HFFc6 (cell line): ENCODE measurements around the gene UBE2F. TPM values are rescaled to one million over a fixed set of nuclear protein-coding genes. Genes with fewer than 3 reads are reported as not detected.

Source experiments
- DNase-seq: peaks from one replicate; pipeline ENCODE4 v3.0.0-alpha.2; 2018
- H3K27ac Mint-ChIP-seq: 2 replicates; pipeline ENCODE4 v1.8.0; 2020; ENCODE audit warnings: mild to moderate bottlenecking, mixed read lengths
- H3K27me3 Mint-ChIP-seq: 2 replicates; pipeline ENCODE4 v1.8.0; 2021; ENCODE audit warnings: mild to moderate bottlenecking, moderate library complexity, mixed read lengths; ENCODE audit not compliant: insufficient read depth
- H3K36me3 Mint-ChIP-seq: 2 replicates; pipeline ENCODE4 v1.8.0; 2021; ENCODE audit warnings: low read depth, mixed read lengths
- H3K4me1 Mint-ChIP-seq: 2 replicates; pipeline ENCODE4 v1.8.0; 2020; ENCODE audit warnings: low read depth, mixed read lengths
- H3K4me3 Mint-ChIP-seq: 2 replicates; pipeline ENCODE4 v1.8.0; 2020; ENCODE audit warnings: mild to moderate bottlenecking, moderate library complexity, mixed read lengths
- H3K9me3 Mint-ChIP-seq: 2 replicates; pipeline ENCODE4 v1.8.0; 2020; ENCODE audit warnings: mild to moderate bottlenecking, mixed read lengths
- CTCF ChIP-seq: fragments of 200-600 bp; sonication (generic); IDR thresholded peaks from 2 replicates; pipeline ENCODE4 v1.5.0; 2021; ENCODE audit warnings: antibody characterized with exemption, mild to moderate bottlenecking
- total RNA-seq, 6 experiments: library from RNA; stranded (reverse); fragmentation: NEBNext Ultra II Directional; extraction: Animal tissue kit (Norgen Biotek cat#: 25700); gene quantifications; 2 replicates in 1 of 6; 3 replicates in 5 of 6; pipeline ENCODE4 v1.2.3, GENCODE V29; 2021

Gene UBE2F
- total RNA-seq, 6 experiments from 2014 or later = 48.7 to 54.1 (median 51.5) TPM

DNA sequence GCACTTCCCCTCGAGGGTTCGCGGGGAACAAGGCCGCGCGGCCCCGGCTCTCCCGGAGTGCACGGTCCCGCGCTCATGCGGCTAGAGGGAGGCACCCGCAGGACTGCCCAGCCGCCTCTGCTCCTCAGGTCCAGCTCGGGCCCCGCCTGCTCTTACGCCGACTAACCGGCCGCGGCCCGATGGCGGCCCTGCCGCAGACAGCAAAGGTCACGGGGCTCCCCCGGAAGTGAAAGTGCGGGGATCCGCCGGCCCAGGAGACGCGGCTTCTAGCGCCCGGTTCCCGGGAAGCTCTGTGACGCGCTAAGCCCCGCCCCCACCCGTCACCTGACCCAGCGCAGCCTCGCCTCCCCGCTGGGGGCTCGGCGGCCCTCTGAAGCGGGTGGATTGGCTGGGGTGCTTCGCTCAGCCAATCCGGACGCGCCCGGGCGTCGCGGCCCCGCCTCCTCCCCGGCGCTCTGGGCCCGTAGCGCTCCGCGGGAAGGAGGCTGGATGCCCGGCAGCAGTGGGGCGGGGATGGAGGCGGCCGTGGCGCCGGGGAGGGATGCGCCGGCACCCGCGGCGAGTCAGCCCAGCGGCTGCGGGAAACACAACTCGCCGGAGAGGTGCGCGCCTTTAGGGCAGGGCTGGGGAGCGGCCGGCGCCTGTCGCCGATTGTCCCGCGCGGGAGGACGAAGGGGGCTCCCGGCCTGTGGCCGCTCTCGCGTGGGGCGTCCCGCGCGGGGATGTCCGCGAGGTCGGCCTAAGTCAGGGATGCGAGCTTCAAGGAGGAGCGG, 93.9 kb downstream of the UBE2F start, which contains the start of gene SCLY:
TSS of gene SCLY (plus strand) at position 460 of the 773 bp plus-strand sequence. CDS start at position 514, 54 bp downstream.
- H3K27ac Mint-ChIP-seq = peak within 1 kb of the TSS; percentile 86

GRCh38 chr2:238061315-238062202, 94.7 kb downstream of the UBE2F start:
- DNase-seq = peak; percentile 22
- no peak for TF ChIP-seq CTCF
- no peaks in the 10 kb centered on the region for H3K9me3 Mint-ChIP-seq

More for the DNA sequence above, 93.9 kb downstream of the UBE2F start, which contains the start of gene SCLY:
- peaks cover 3% of the 10 kb centered on the region for H3K27me3 Mint-ChIP-seq
- peaks cover 15% of the 10 kb centered on the region for H3K36me3 Mint-ChIP-seq
- peak; percentile 92 for DNase-seq
- peaks cover 22% of the 10 kb centered on the region for H3K4me1 Mint-ChIP-seq
- H3K4me3 Mint-ChIP-seq = peak within 1 kb of the TSS; percentile 90
- no peak for TF ChIP-seq CTCF
- no peaks in the 10 kb centered on the region for H3K9me3 Mint-ChIP-seq

GRCh38 chr2:238063414-238064189, 96.8 kb downstream of the UBE2F start:
- no peaks in the 10 kb centered on the region for H3K9me3 Mint-ChIP-seq
- DNase-seq = no peak
- TF ChIP-seq CTCF = no peak

More at GRCh38 chr2:238061315-238062202, 94.7 kb downstream of the UBE2F start:
- H3K4me3 Mint-ChIP-seq = peak overlapping the region; percentile 90
- peaks cover 22% of the 10 kb centered on the region for H3K4me1 Mint-ChIP-seq
- peaks cover 3% of the 10 kb centered on the region for H3K27me3 Mint-ChIP-seq
- peaks cover 21% of the 10 kb centered on the region for H3K36me3 Mint-ChIP-seq
- H3K27ac Mint-ChIP-seq = peak overlapping the region; percentile 76

DNA sequence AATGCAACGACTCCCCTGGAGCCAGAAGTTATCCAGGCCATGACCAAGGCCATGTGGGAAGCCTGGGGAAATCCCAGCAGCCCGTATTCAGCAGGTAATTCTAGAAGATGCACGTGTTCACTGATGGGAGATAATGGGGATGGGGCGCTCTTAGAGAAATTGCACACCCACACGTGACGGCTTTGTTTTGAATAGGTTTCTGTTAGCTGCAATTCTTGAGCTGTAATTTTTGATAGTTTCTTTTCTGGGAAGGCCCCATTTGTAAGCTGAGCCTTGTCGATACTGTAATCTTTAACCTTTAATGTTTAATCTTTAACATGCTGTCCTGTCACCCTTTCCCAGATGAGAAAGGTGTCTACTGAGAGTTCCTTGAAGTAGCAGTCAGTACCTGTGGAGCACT, 97.6 kb downstream of the UBE2F start:
- Mint-ChIP-seq H3K36me3 (peaks cover 18% of the 10 kb centered on the region), H3K27ac (no peak overlapping the region), H3K4me1 (peaks cover 19% of the 10 kb centered on the region), H3K27me3 (no peaks in the 10 kb centered on the region; the same call in 1 of the 2 replicates), H3K4me3 (no peak overlapping the region), H3K9me3 (no peaks in the 10 kb centered on the region)
- TF ChIP-seq CTCF = no peak
- no peak for DNase-seq

More at GRCh38 chr2:238063414-238064189, 96.8 kb downstream of the UBE2F start:
- peaks cover 23% of the 10 kb centered on the region for H3K36me3 Mint-ChIP-seq
- no peak overlapping the region for H3K27ac Mint-ChIP-seq
- peaks cover 2% of the 10 kb centered on the region for H3K27me3 Mint-ChIP-seq
- H3K4me3 Mint-ChIP-seq = no peak overlapping the region
- peaks cover 22% of the 10 kb centered on the region for H3K4me1 Mint-ChIP-seq
